ENCODE measurements around the gene PXMP2. TPM values are rescaled to one million over a fixed set of nuclear protein-coding genes. Genes with fewer than 3 reads are reported as not detected.

PXMP2 gene
- total RNA-seq, 1 experiment from 2014 or later = 17.8 TPM

DNA sequence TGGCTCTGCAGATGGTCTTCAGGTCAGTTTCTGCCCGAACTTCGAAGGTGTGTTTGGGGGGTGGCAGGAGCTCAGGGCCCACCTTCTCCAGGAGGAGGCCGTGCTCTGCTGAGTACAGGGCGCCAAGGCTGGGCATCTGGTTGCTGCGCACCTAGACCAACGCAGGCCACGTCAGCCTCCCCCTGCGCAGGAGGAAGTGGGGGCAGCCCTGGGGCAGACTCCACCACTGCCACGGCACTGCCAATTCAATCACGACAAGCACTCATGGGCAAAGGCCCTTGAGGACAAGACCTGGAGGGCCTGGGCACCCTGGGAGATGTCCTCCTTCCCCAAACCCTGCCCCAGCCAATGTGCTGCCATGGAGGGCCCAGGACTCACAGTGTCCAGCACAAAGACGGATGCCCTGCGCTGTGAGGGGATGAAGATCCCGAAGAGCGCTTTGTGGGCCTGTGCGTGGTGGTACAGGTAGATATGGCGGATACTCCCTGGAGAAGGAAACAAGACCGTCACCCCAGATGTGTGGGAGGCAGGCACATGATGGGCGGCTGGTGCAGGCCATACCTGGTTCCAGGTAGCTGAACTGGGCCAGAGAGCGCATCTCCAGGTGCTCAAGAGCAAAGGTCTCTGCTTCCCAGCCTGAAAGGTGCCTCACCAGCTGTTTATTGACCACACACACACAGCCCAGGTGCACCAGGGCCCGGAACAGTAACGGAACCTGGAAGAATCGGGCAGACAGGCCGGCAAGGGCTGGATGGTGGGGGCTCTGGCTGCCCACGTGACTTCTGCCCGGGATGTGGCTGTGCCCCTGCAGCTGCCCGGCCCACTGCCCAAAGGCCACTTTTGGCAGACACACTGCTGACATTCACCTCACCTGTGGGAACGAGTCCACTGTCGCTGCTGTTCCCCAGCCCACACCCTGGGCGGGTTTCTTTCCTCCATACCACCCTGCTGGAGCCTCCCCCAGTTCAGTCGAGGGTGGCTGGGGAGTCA, 44.2 kb upstream of the PXMP2 start:
- Histone ChIP-seq H3K23ac (ENCODE audit: insufficient read length, low read depth, low read length) (no peak overlapping the region), H4K91ac (ENCODE audit: insufficient read length, low read depth, low read length) (no peak overlapping the region), H3K23me2 (ENCODE audit: insufficient read length, low read depth, low read length, poor library complexity, severe bottlenecking) (no peaks in the 10 kb centered on the region), H3K4me1 (ENCODE audit: insufficient read depth, low read length) (no peaks in the 10 kb centered on the region), H2BK120ac (ENCODE audit: low read depth, low read length, poor library complexity, severe bottlenecking) (no peak overlapping the region), H4K5ac (ENCODE audit: insufficient read length, low read depth, low read length) (no peak overlapping the region), H3K79me2 (ENCODE audit: insufficient read depth, low read length) (peaks cover 2% of the 10 kb centered on the region; the same call in 1 of the 2 replicates), H4K20me1 (ENCODE audit: control insufficient read depth, insufficient read depth, insufficient read length) (no peaks in the 10 kb centered on the region), H3K4me2 (ENCODE audit: insufficient read depth, insufficient read length, low read length) (no peak overlapping the region), H2BK12ac (ENCODE audit: insufficient read length, low read depth, low read length) (no peak overlapping the region), H3T11ph (ENCODE audit: low read length) (no peak overlapping the region), H3K27me3 (ENCODE audit: insufficient read depth, low read length) (no peaks in the 10 kb centered on the region), H3K27ac (ENCODE audit: insufficient read length, low read depth, low read length) (no peak overlapping the region), H2BK20ac (ENCODE audit: low read depth, low read length, poor library complexity, severe bottlenecking) (no peak overlapping the region), H3K18ac (ENCODE audit: insufficient read length, low read depth, low read length) (no peak overlapping the region), H3K14ac (ENCODE audit: insufficient read depth, low read length) (no peak overlapping the region), H4K8ac (replicated peaks; ENCODE audit: insufficient read length, low read depth, low read length) (no peak overlapping the region), H3K9ac (ENCODE audit: extremely low read depth, insufficient read length, low read length) (no peak overlapping the region), H2AK5ac (ENCODE audit: insufficient read length, low read length) (no peak overlapping the region), H2AFZ (ENCODE audit: low read length) (no peak overlapping the region), H3K79me1 (ENCODE audit: insufficient read depth, low read depth, low read length, poor library complexity, severe bottlenecking) (no peaks in the 10 kb centered on the region), H3K56ac (ENCODE audit: insufficient read length, low read depth, low read length) (no peak overlapping the region), H2BK5ac (ENCODE audit: insufficient read length, low read length) (no peak overlapping the region), H2BK15ac (ENCODE audit: low read depth, low read length) (no peak overlapping the region), H3K9me3 (ENCODE audit: control insufficient read depth, low read depth, low read length) (no peaks in the 10 kb centered on the region), H3K4ac (ENCODE audit: low read depth, low read length) (no peak overlapping the region)
- no peak overlapping the region for H3K27ac Mint-ChIP-seq
- peaks cover 43 to 86% (median 65%) of the 10 kb centered on the region in 3 experiments for H3K36me3 Mint-ChIP-seq (ENCODE audit: insufficient read depth in 1 of 3, low read depth in 3 of 3)
- no peaks in the 10 kb centered on the region for H3K27me3 Mint-ChIP-seq (ENCODE audit: low read depth)
- TF ChIP-seq, protein P1, sequence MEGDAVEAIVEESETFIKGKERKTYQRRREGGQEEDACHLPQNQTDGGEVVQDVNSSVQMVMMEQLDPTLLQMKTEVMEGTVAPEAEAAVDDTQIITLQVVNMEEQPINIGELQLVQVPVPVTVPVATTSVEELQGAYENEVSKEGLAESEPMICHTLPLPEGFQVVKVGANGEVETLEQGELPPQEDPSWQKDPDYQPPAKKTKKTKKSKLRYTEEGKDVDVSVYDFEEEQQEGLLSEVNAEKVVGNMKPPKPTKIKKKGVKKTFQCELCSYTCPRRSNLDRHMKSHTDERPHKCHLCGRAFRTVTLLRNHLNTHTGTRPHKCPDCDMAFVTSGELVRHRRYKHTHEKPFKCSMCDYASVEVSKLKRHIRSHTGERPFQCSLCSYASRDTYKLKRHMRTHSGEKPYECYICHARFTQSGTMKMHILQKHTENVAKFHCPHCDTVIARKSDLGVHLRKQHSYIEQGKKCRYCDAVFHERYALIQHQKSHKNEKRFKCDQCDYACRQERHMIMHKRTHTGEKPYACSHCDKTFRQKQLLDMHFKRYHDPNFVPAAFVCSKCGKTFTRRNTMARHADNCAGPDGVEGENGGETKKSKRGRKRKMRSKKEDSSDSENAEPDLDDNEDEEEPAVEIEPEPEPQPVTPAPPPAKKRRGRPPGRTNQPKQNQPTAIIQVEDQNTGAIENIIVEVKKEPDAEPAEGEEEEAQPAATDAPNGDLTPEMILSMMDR (conservative IDR thresholded peaks at IDR 0.05) = no peak
- WGBS (ENCODE audit: extremely low coverage, insufficient read length, low lambda C conversion rate) = no CpG with 5 or more reads among the region's 30 CpGs
- H3K4me3 Mint-ChIP-seq = no peak overlapping the region
- no peak for DNase-seq
- peaks cover 0 to 1% of the 10 kb centered on the region in 2 experiments; a peak in 2 of 4 replicates for H3K4me1 Mint-ChIP-seq
- H3K9me3 Mint-ChIP-seq = no peaks in the 10 kb centered on the region

Measured in H9 (cell line).